SKM-1 treated with dmso at 0.1 percent for 144 hours (cell line): ENCODE results near the gene NFE2L2.
"Not testable (repeated sequence)": the region's sequence is repeated elsewhere in the genome, so short reads cannot be mapped to it uniquely, and the experiment has no call there.

Experiments used
- DNase-seq: peaks from one replicate; lab custom pipeline; 2025; ENCODE audit not compliant: unreplicated experiment; lab: John Stamatoyannopoulos, UW

NFE2L2 gene

GRCh38 chr2:177239932-177240630 lies 24.4 kb downstream of the NFE2L2 start:
- DNase-seq: peak; percentile 98

GRCh38 chr2:177239053-177239452 lies 25.5 kb downstream of the NFE2L2 start:
- DNase-seq: no peak

- DNase-seq: no peak
These were observed 26.6 kb downstream of the NFE2L2 start for GRCh38 chr2:177237932-177238331.

GRCh38 chr2:177235855-177236437 lies 28.6 kb downstream of the NFE2L2 start:
- DNase-seq: no peak

- DNase-seq: no peak
These were observed 30.3 kb downstream of the NFE2L2 start for GRCh38 chr2:177234267-177234666.

GRCh38 chr2:177232098-177232704 lies 32.3 kb downstream of the NFE2L2 start:
- no peak for DNase-seq

GRCh38 chr2:177231270-177231669 lies 33.3 kb downstream of the NFE2L2 start:
- DNase-seq: no peak

GRCh38 chr2:177229442-177230242 lies 34.9 kb downstream of the NFE2L2 start:
- DNase-seq: no peak

- DNase-seq: no peak
These were observed 38.6 kb downstream of the NFE2L2 start for GRCh38 chr2:177225965-177226360.

GRCh38 chr2:177223436-177223835 lies 41.1 kb downstream of the NFE2L2 start:
- DNase-seq: not testable (repeated sequence)

- DNase-seq: no peak
These were observed 42.6 kb downstream of the NFE2L2 start for GRCh38 chr2:177221970-177222369.

GRCh38 chr2:177221534-177221933 lies 43.0 kb downstream of the NFE2L2 start:
- no peak for DNase-seq

GRCh38 chr2:177219787-177220186 lies 44.7 kb downstream of the NFE2L2 start:
- not testable (repeated sequence) for DNase-seq

- no peak for DNase-seq
These were observed 47.2 kb downstream of the NFE2L2 start for GRCh38 chr2:177217247-177217843.

GRCh38 chr2:177212891-177213856 lies 51.4 kb downstream of the NFE2L2 start:
- peak; percentile 82 for DNase-seq

- peak; percentile 95 for DNase-seq
These were observed 52.2 kb downstream of the NFE2L2 start, which contains the start of gene HNRNPA3 for GRCh38 chr2:177212106-177212890. HNRNPA3 (plus strand) TSS chr2:177212794; CDS start chr2:177212800, 6 bp downstream.

GRCh38 chr2:177211576-177212105 lies 52.9 kb downstream of the NFE2L2 start:
- DNase-seq: peak; percentile 44

GRCh38 chr2:177211169-177211568 lies 53.4 kb downstream of the NFE2L2 start:
- no peak for DNase-seq

GRCh38 chr2:177207101-177207500 lies 57.4 kb downstream of the NFE2L2 start:
- no peak for DNase-seq
